HG03135 (cell line): ENCODE measurements around the gene MLN.

ENCODE experiments used
- ATAC-seq: cut with Tn5 transposase; IDR thresholded peaks from one replicate; pipeline ENCODE4 v1.9.1; 2021; ENCODE audit warnings: mild to moderate bottlenecking, moderate library complexity; ENCODE audit not compliant: unreplicated experiment

MLN gene

GRCh38 chr6:33757113-33757512, 46.7 kb downstream of the MLN start:
- ATAC-seq: no peak

GRCh38 chr6:33756211-33756954, 47.4 kb downstream of the MLN start:
- ATAC-seq: no peak

GRCh38 chr6:33755070-33755869, 48.5 kb downstream of the MLN start:
- ATAC-seq: no peak

GRCh38 chr6:33754222-33754621, 49.6 kb downstream of the MLN start:
- ATAC-seq: no peak

- ATAC-seq: no peak
Observed at GRCh38 chr6:33752646-33753015, 51.2 kb downstream of the MLN start.

DNA sequence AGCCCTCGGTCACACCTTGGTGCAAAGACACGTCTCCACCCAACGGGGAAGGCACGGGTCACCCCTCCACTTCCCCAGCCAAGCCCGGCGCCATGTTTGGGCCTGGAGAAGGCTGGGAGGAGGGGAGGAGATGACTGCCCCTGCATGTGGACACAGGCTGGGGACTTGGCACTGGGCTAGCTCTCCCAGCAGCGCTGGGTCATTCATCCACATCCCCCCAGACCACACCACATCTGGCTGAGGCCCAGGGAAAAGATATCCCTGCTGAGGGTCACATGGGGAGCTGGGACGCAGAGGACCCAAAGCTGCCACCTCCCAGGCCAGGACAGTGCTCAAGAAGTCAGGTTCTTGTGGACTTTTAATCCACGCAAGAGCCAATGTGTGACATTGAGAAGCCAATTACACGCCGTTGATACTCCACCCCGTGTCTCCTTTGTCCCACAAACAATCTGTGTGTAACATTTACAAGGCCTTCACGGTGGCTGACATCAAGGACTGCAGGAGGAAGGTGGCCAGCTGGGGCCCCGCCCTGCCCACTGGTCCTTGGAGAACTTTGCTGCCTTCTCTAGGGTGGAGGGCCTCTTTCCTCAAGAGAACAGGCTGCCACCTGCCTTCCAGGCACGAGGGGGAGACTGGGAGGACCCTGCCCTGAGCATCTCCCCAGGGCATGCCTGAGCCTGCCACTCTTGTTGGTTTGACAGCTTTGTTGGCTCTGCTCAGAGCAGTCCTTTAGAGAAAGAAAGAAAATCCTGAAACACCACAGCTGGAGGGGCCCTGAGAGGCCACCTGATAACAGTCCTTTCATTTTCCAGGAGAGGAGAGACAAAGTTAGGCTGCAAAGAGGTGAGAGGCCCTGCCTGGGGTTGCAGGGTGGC, 51.8 kb downstream of the MLN start:
- ATAC-seq: no peak

GRCh38 chr6:33750244-33750991, 53.4 kb downstream of the MLN start:
- ATAC-seq: no peak

GRCh38 chr6:33749401-33749800, 54.4 kb downstream of the MLN start:
- ATAC-seq: no peak

DNA sequence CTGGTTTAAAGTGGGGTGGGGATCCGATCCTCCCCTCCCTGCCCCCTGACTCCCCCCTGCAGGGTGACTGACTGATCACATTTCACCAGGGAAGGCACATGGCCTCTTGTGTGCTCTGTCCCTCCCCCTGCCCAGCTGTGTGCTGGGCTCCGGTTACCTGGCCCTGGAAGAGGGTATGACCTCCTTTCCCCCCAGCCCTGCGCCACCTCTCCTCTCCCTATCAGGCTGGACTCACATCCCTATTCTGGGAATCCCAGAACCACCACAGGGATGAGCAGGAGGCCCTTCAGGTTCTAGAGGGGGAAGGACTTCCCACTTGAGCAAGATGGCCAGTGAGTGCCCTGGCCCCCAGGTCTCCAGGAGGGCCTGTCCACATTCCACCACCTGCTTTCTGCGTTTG, 55.0 kb downstream of the MLN start:
- ATAC-seq: no peak

GRCh38 chr6:33747823-33748222, 56.0 kb downstream of the MLN start:
- ATAC-seq: no peak

- ATAC-seq: no peak
Observed at GRCh38 chr6:33746651-33747100, 57.1 kb downstream of the MLN start, which contains the start of gene IP6K3. Gene IP6K3, minus strand, starts transcription at chr6:33746905. Its CDS starts 11,429 bp downstream, at chr6:33735476.

DNA sequence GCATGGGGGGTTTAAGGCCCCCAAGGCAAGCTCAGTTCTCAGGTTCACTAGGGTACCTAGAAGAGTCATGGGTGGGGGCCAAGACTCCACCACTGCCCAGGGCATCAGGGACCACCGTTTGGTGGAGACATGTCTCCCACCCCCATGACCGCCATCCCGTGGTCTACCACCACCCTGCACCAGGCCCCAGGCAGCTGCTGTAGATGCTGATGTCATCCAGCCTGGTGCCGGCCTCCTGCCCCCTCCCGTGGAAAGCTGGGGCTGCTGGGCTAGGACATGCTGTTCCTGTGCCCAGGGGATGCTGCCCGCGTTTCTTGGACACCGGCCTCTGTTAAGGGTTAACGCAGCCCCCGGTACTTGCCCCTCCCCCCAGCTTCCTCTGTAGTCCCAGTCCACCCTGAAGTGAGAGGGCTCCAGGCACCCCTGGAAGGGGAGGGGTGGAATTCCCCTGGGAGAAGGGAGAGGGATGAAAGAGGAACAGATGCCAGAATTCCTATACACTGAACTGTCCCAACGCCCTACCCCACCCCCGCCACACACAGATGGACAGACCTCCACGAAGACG, 57.7 kb downstream of the MLN start:
- no peak for ATAC-seq

GRCh38 chr6:33745548-33745947, 58.3 kb downstream of the MLN start:
- no peak for ATAC-seq

- no peak for ATAC-seq
Observed at GRCh38 chr6:33744895-33745546, 58.8 kb downstream of the MLN start.
